K562 (cell line): ENCODE results near the gene PDGFA. TPM values are rescaled to one million over a fixed set of nuclear protein-coding genes. Genes with fewer than 3 reads are reported as not detected.

Experiments
- ATAC-seq: fragments of 200-7000 bp; cut with Tn5 transposase; 3 replicates; pipeline ENCODE4 v1.9.1; 2020; ENCODE audit warnings: moderate library complexity
- BruUV-seq: library from RNA; stranded (reverse); fragments of 400-500 nt; replicated peaks from 2 replicates; lab custom pipeline; 2021; lab: Mats Ljungman, UMichigan
- CTCF ChIA-PET: fragments of 300-600 bp; formaldehyde crosslinking; extraction: SDS; loops from one replicate; lab custom pipeline; 2021; ENCODE audit warnings: low intra/inter-chr PET ratio; lab: Yijun Ruan, JAX
- POLR2A ChIA-PET: fragments of 300-600, 350-650 bp; sonication (Branson Sonifier 250); formaldehyde crosslinking; extraction: SDS; loops from one replicate; lab custom pipeline; 2021; ENCODE audit warnings: antibody characterized with exemption, inconsistent platforms; lab: Yijun Ruan, JAX
- DNase-seq, 4 experiments: peaks; one replicate each; pipeline versions ENCODE4 v3.0.0 to v3.0.0-alpha.2; 2011 to 2018; ENCODE audit warnings: low spot score in 3 of 4, mixed read lengths in 3 of 4; ENCODE audit errors: extremely low read depth in 1 of 4
- FAIRE-seq: peaks from 2 replicates; lab custom pipeline; 2011; peaks lifted over from hg19 to GRCh38; lab: Jason Lieb, UNC
- H2AFZ ChIP-seq: 2 replicates; pipeline ENCODE4 v1.6.0; 2011; ENCODE audit warnings: low read depth, low read length, control low read depth, inconsistent platforms
- H3K27ac ChIP-seq: fragments of 200-600 bp; 3 replicates; pipeline ENCODE4 v1.8.0; 2011; ENCODE audit warnings: low read depth, mild to moderate bottlenecking, control low read depth, inconsistent platforms, low read length, moderate library complexity, mixed read lengths; ENCODE audit errors: extremely low read depth
- H3K27me3 ChIP-seq, 2 experiments: fragments of 300-600 bp in 1 of 2; 2 replicates in 1 of 2; 3 replicates in 1 of 2; pipeline versions ENCODE4 v1.6.0 to v1.8.0; 2011; ENCODE audit warnings: inconsistent platforms in 2 of 2, low read length in 2 of 2, mild to moderate bottlenecking in 1 of 2, mixed read lengths in 1 of 2, moderate library complexity in 1 of 2; ENCODE audit not compliant: control insufficient read depth in 2 of 2, insufficient read depth in 2 of 2
- H3K36me3 ChIP-seq: fragments of 300-600 bp; 3 replicates; pipeline ENCODE4 v1.8.0; 2011; ENCODE audit warnings: mild to moderate bottlenecking, low read length, inconsistent platforms; ENCODE audit not compliant: control insufficient read depth, insufficient read depth
- H3K4me1 ChIP-seq, 2 experiments: fragments of 200-600 bp in 1 of 2; replicated peaks in 1 of 2; 2 replicates in 1 of 2; 3 replicates in 1 of 2; pipeline versions ENCODE4 v1.5.1 to v1.8.0; 2011; ENCODE audit warnings: inconsistent platforms in 2 of 2, low read length in 2 of 2, mild to moderate bottlenecking in 1 of 2, mixed read lengths in 1 of 2, moderate library complexity in 1 of 2; ENCODE audit not compliant: control insufficient read depth in 2 of 2, insufficient read depth in 2 of 2
- H3K4me2 ChIP-seq: 2 replicates; pipeline ENCODE4 v1.6.1; 2011; ENCODE audit warnings: low read length, control low read depth, inconsistent platforms, mixed read lengths; ENCODE audit not compliant: insufficient read depth
- H3K4me3 ChIP-seq: fragments of 200-600 bp; sonication (generic), shearing (Covaris generic); 2 replicates; pipeline ENCODE4 v1.5.1; 2016; ENCODE audit warnings: control low read depth, inconsistent platforms
- H3K79me2 ChIP-seq: fragments of 200-600 bp; 3 replicates; pipeline ENCODE4 v1.8.0; 2011; ENCODE audit warnings: low read length, inconsistent platforms; ENCODE audit not compliant: control insufficient read depth, insufficient read depth
- H3K9ac ChIP-seq, 2 experiments: 2 replicates each; pipeline versions ENCODE4 v1.6.0 to v1.6.1; 2011; ENCODE audit warnings: low read depth in 2 of 2, low read length in 2 of 2, control low read depth in 1 of 2, inconsistent platforms in 1 of 2, mild to moderate bottlenecking in 1 of 2, mixed read lengths in 1 of 2; ENCODE audit not compliant: insufficient read depth in 1 of 2
- H3K9me1 ChIP-seq: one replicate; pipeline ENCODE4 v1.6.0; 2011; ENCODE audit warnings: inconsistent platforms, mild to moderate bottlenecking, low read length, moderate library complexity; ENCODE audit not compliant: control insufficient read depth, insufficient read depth
- H3K9me3 ChIP-seq: replicated peaks from 2 replicates; pipeline ENCODE4 v1.5.1; 2011; ENCODE audit warnings: low read depth, low read length, inconsistent platforms; ENCODE audit not compliant: control insufficient read depth, insufficient read depth
- H4K20me1 ChIP-seq: replicated peaks from 2 replicates; pipeline ENCODE4 v1.6.1; 2011; ENCODE audit warnings: low read length, inconsistent platforms, mixed read lengths; ENCODE audit not compliant: control insufficient read depth, insufficient read depth
- RBM25 ChIP-seq: fragments of 200-400 bp; formaldehyde crosslinking; IDR thresholded peaks from 2 replicates; pipeline ENCODE4 v1.6.1; 2018; ENCODE audit warnings: low read length, low read depth, moderate library complexity; ENCODE audit not compliant: severe bottlenecking
- ZNF121 ChIP-seq: sonication (generic); formaldehyde crosslinking; conservative IDR thresholded peaks from 2 replicates; pipeline ENCODE4 v1.8.0; 2022; ENCODE audit warnings: missing genetic modification reagents
- ZNF133 ChIP-seq: fragments of 250-450 bp; sonication (Bioruptor Pico); IDR thresholded peaks from 2 replicates; pipeline ENCODE4 v1.4.0; 2020; ENCODE audit warnings: mild to moderate bottlenecking
- WGBS: fragments of 100-300 bp; shearing (Covaris generic); methylation state at CpG from one replicate; pipeline ENCODE4 v1.1.6; 2016; ENCODE audit warnings: low coverage, mixed read lengths; ENCODE audit not compliant: insufficient coverage; ENCODE audit errors: missing lambda C conversion rate; 5-methylcytosine and 5-hydroxymethylcytosine counted together
- in situ Hi-C: fragments of 300-500 bp; cut with MboI; formaldehyde crosslinking; loops from 4 replicates; pipeline ENCODE4 v1.15.0; 2018; ENCODE audit warnings: inconsistent platforms, mixed read lengths
- intact Hi-C: fragments of 100-400 bp; cut with micrococcal nuclease; formaldehyde crosslinking; loops from 2 replicates; pipeline ENCODE4 v1.14.2; 2022
- polyA plus RNA-seq, 8 experiments: library from polyadenylated mRNA; depleted of rRNA in 4 of 8; stranded (reverse) in 5 of 8; unstranded in 3 of 8; fragments of >200 nt; fragmentation: Nextera tagmentation in 2 of 8; fragmentation: Illumina TruSeq in 1 of 8; extraction: Ambion mirVana in 2 of 8; extraction: Trizol in 1 of 8; gene quantifications; 2 replicates each; pipeline versions ENCODE4 v1.2.1 to v1.2.3, GENCODE V29; 2011 to 2014; ENCODE audit warnings: inconsistent platforms in 1 of 8, missing spikeins in 1 of 8
- total RNA-seq, 7 experiments: library from RNA; depleted of rRNA in 6 of 7; stranded (reverse); fragments of >200 nt in 6 of 7; fragmentation: Illumina TruSeq in 2 of 7; extraction: Trizol in 2 of 7; gene quantifications; 2 replicates each; pipeline versions ENCODE4 v1.2.1 to v1.2.3, GENCODE V29; 2011 to 2021; ENCODE audit warnings: low replicate concordance in 1 of 7
- TF ChIP-seq, protein P1 (sequence below): fragments of 450-650 bp; IDR thresholded peaks from 2 replicates; pipeline ENCODE4 v1.6.1; 2016

PDGFA gene
- total and polyA plus RNA-seq, 9 of the 15 experiments (the other 6 are each of a cell fraction or from before 2014, with no cell fraction given): 2.5 to 10.2 (median 4.6) TPM

GRCh38 chr7:473870-474604 lies 45.6 kb downstream of the PDGFA start:
- ChIA-PET CTCF (no interaction called here), POLR2A (interaction anchor here (0.6 to 1.0 kb wide), 2 partner anchors 12 to 15 kb away, joined by 3 to 4 read pairs; no protein-coding TSS in a partner anchor)
- Histone ChIP-seq H2AFZ (no peak overlapping the region), H3K36me3 (no peaks in the 10 kb centered on the region), H3K4me3 (no peak overlapping the region), H3K4me2 (no peak overlapping the region), H3K27me3 (no peaks in the 10 kb centered on the region), H3K79me2 (no peaks in the 10 kb centered on the region), H3K27ac (no peak overlapping the region), H3K9me1 (no peaks in the 10 kb centered on the region), H3K4me1 (peaks cover 14 to 56% of the 10 kb centered on the region in 2 experiments), H3K9me3 (peaks cover 6% of the 10 kb centered on the region), H3K9ac (no peak overlapping the region), H4K20me1 (no peaks in the 10 kb centered on the region)
- BruUV-seq: no TSS peak
- WGBS: 68% methylated on average over 13 of the region's 14 CpGs
- ATAC-seq (no peak), FAIRE-seq (no peak), DNase-seq (no peak)
- intact Hi-C loops: no loop called here
- TF ChIP-seq RBM25 (peak; percentile 5), ZNF133 (CRISPR knock-in tag) (no peak), ZNF121 (CRISPR knock-in tag) (peak; percentile 52; the same call in 1 of the 2 replicates)
- TF ChIP-seq, protein P1, sequence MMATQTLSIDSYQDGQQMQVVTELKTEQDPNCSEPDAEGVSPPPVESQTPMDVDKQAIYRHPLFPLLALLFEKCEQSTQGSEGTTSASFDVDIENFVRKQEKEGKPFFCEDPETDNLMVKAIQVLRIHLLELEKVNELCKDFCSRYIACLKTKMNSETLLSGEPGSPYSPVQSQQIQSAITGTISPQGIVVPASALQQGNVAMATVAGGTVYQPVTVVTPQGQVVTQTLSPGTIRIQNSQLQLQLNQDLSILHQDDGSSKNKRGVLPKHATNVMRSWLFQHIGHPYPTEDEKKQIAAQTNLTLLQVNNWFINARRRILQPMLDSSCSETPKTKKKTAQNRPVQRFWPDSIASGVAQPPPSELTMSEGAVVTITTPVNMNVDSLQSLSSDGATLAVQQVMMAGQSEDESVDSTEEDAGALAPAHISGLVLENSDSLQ: no peak
- in situ Hi-C loops: no loop called here
